Common myeloid progenitor, CD34-positive (primary cell): Measurements from ENCODE around the gene TMIGD3.
A peak's percentile ranks its signal among the peaks of the same experiment; 100 is the strongest.

Experiments
- CTCF ChIA-PET: fragments of 350-600 bp; sonication (Branson Sonifier 250); formaldehyde crosslinking; loops from one replicate; lab custom pipeline; 2021; ENCODE audit warnings: antibody characterized with exemption; lab: Charles Lee
- POLR2A ChIA-PET: fragments of 350-600 bp; sonication (Branson Sonifier 250); formaldehyde crosslinking; loops from one replicate; lab custom pipeline; 2021; ENCODE audit warnings: antibody characterized with exemption; lab: Charles Lee
- DNase-seq, 3 donors: peaks; one replicate each; pipeline versions ENCODE4 v3.0.0 to v3.0.0-alpha.2; 2013
- H3K27ac ChIP-seq, 2 experiments: 1 replicate in 1 of 2; 2 replicates in 1 of 2; pipeline ENCODE4 v1.7.0; 2013; ENCODE audit warnings: inconsistent platforms in 2 of 2, low read length in 2 of 2, mild to moderate bottlenecking in 2 of 2, low read depth in 1 of 2, moderate library complexity in 1 of 2; ENCODE audit not compliant: severe bottlenecking in 2 of 2, insufficient read depth in 1 of 2, poor library complexity in 1 of 2
- H3K27me3 ChIP-seq, 5 experiments: replicated peaks in 2 of 5; 1 replicate in 3 of 5; 2 replicates in 2 of 5; pipeline versions ENCODE4 v1.6.1 to v1.7.0; 2013; ENCODE audit warnings: low read length in 4 of 5, mild to moderate bottlenecking in 2 of 5, moderate library complexity in 2 of 5, inconsistent platforms in 1 of 5; ENCODE audit not compliant: insufficient read depth in 5 of 5, control insufficient read depth in 4 of 5
- H3K36me3 ChIP-seq, 4 experiments: 1 replicate in 2 of 4; 2 replicates in 2 of 4; pipeline versions ENCODE4 v1.6.1 to v1.7.0; 2013; ENCODE audit warnings: low read length in 3 of 4, control low read depth in 1 of 4, mild to moderate bottlenecking in 1 of 4; ENCODE audit not compliant: control insufficient read depth in 4 of 4, insufficient read depth in 4 of 4
- H3K4me1 ChIP-seq, 4 experiments: 1 replicate in 3 of 4; 2 replicates in 1 of 4; pipeline versions ENCODE4 v1.6.1 to v1.7.1; 2013; ENCODE audit warnings: low read length in 3 of 4, mild to moderate bottlenecking in 3 of 4, control low read depth in 1 of 4, inconsistent platforms in 1 of 4, moderate library complexity in 1 of 4; ENCODE audit not compliant: control insufficient read depth in 4 of 4, insufficient read depth in 4 of 4; ENCODE audit errors: control extremely low read depth in 1 of 4
- H3K4me3 ChIP-seq, 7 experiments: 1 replicate in 4 of 7; 2 replicates in 3 of 7; pipeline versions ENCODE4 v1.5.1 to v1.7.0; 2013; ENCODE audit warnings: mild to moderate bottlenecking in 7 of 7, low read length in 6 of 7, moderate library complexity in 6 of 7, inconsistent platforms in 2 of 7, low read depth in 2 of 7, control low read depth in 1 of 7; ENCODE audit not compliant: insufficient read depth in 4 of 7, control insufficient read depth in 1 of 7; ENCODE audit errors: extremely low read depth in 1 of 7
- H3K9me3 ChIP-seq, 5 experiments: 1 replicate in 4 of 5; 2 replicates in 1 of 5; pipeline versions ENCODE4 v1.6.1 to v1.7.1; 2013; ENCODE audit warnings: low read length in 4 of 5, mild to moderate bottlenecking in 2 of 5, inconsistent platforms in 1 of 5, low read depth in 1 of 5, moderate library complexity in 1 of 5; ENCODE audit not compliant: control insufficient read depth in 4 of 5, insufficient read depth in 2 of 5; ENCODE audit errors: control extremely low read depth in 1 of 5
- WGBS: methylation state at CpG from one replicate; pipeline ENCODE4 v1.1.5; 2013; ENCODE audit not compliant: insufficient coverage; 5-methylcytosine and 5-hydroxymethylcytosine counted together

The TMIGD3 gene

GRCh38 chr1:111499026-111499785 lies 4.2 kb downstream of the TMIGD3 start:
- CTCF ChIA-PET: interaction anchor here (0.6 to 7.9 kb wide), 8 partner anchors 8 to 255 kb away, joined by 3 to 79 read pairs (median 6); no protein-coding TSS in a partner anchor
- H3K27ac ChIP-seq: no peak overlapping the region
- H3K4me3 ChIP-seq: no peak overlapping the region
- H3K4me1 ChIP-seq: peaks cover 10 to 42% (median 27%) of the 10 kb centered on the region in 4 experiments
- POLR2A ChIA-PET: interaction anchor here (0.6 to 1.2 kb wide), 2 partner anchors 9 to 1176 kb away, joined by 3 read pairs; no protein-coding TSS in a partner anchor
- no peak for DNase-seq
- WGBS: 89% methylated on average over 1 of the region's 5 CpGs
- H3K27me3 ChIP-seq: no peaks in the 10 kb centered on the region
- no peaks in the 10 kb centered on the region for H3K36me3 ChIP-seq
- H3K9me3 ChIP-seq: peaks cover 0 to 6% (median 0%) of the 10 kb centered on the region in 5 experiments

- Histone ChIP-seq H3K27me3 (no peaks in the 10 kb centered on the region), H3K9me3 (peaks cover 0 to 6% (median 0%) of the 10 kb centered on the region in 5 experiments), H3K36me3 (no peaks in the 10 kb centered on the region), H3K4me1 (peaks cover 3 to 26% (median 11%) of the 10 kb centered on the region in 4 experiments), H3K4me3 (no peak overlapping the region), H3K27ac (no peak overlapping the region)
- WGBS: 67% methylated on average over 5 of the region's 5 CpGs
- ChIA-PET POLR2A (interaction anchor here (0.8 to 1.2 kb wide), 2 partner anchors 11 to 16 kb away, joined by 3 to 4 read pairs; no protein-coding TSS in a partner anchor), CTCF (interaction anchor here (0.8 to 7.9 kb wide), 7 partner anchors 8 to 272 kb away, joined by 3 to 79 read pairs (median 6); no protein-coding TSS in a partner anchor)
- peak in 2 of 3 donors; percentile 49 to 61 for DNase-seq
These were observed 5.8 kb downstream of the TMIGD3 start for GRCh38 chr1:111497592-111497991.

- peaks cover 3 to 21% (median 11%) of the 10 kb centered on the region in 4 experiments for H3K4me1 ChIP-seq
- no peak overlapping the region for H3K4me3 ChIP-seq
- 96% methylated on average over 4 of the region's 4 CpGs for WGBS
- ChIA-PET CTCF (interaction anchor here (1.7 to 7.9 kb wide), 4 partner anchors 10 to 273 kb away, joined by 4 to 79 read pairs (median 25); no protein-coding TSS in a partner anchor), POLR2A (interaction anchor here (0.5 kb wide), 1 partner anchor 119 kb away, joined by 3 read pairs; no protein-coding TSS in a partner anchor)
- H3K9me3 ChIP-seq: peaks cover 0 to 6% (median 0%) of the 10 kb centered on the region in 5 experiments
- H3K27me3 ChIP-seq: no peaks in the 10 kb centered on the region
- peak in 1 of 3 donors; percentile 51 for DNase-seq
- no peaks in the 10 kb centered on the region for H3K36me3 ChIP-seq
- no peak overlapping the region for H3K27ac ChIP-seq
These were observed 7.0 kb downstream of the TMIGD3 start for GRCh38 chr1:111496398-111496797.

- CTCF ChIA-PET: interaction anchor here (2.3 to 3.7 kb wide), 4 partner anchors 8 to 16 kb away, joined by 10 to 28 read pairs (median 18); no protein-coding TSS in a partner anchor
- no peak overlapping the region for H3K27ac ChIP-seq
These were observed 12.4 kb downstream of the TMIGD3 start for GRCh38 chr1:111491070-111491469.

GRCh38 chr1:111490220-111490619 lies 13.2 kb downstream of the TMIGD3 start:
- WGBS: 100% methylated on average over 4 of the region's 4 CpGs
- Histone ChIP-seq H3K9me3 (no peaks in the 10 kb centered on the region), H3K27ac (no peak overlapping the region), H3K4me1 (peaks cover 0 to 26% (median 8%) of the 10 kb centered on the region in 4 experiments), H3K4me3 (no peak overlapping the region), H3K36me3 (no peaks in the 10 kb centered on the region), H3K27me3 (no peaks in the 10 kb centered on the region)
- no peak for DNase-seq
- CTCF ChIA-PET: interaction anchor here (0.8 to 3.7 kb wide), 7 partner anchors 9 to 187 kb away, joined by 3 to 28 read pairs (median 10); partner anchors contain the start of genes ADORA3 and TMIGD3
- POLR2A ChIA-PET: interaction anchor here (0.8 kb wide), 2 partner anchors 17 to 19 kb away, joined by 3 read pairs; no protein-coding TSS in a partner anchor

More at GRCh38 chr1:111491070-111491469, 12.4 kb downstream of the TMIGD3 start:
- no peak overlapping the region for H3K4me3 ChIP-seq
- H3K4me1 ChIP-seq: peaks cover 0 to 26% (median 8%) of the 10 kb centered on the region in 4 experiments
- DNase-seq: no peak
- H3K27me3 ChIP-seq: no peaks in the 10 kb centered on the region
- 84% methylated on average over 7 of the region's 7 CpGs for WGBS
- POLR2A ChIA-PET: no interaction called here
- H3K9me3 ChIP-seq: peaks cover 0 to under 1% (median 0%) of the 10 kb centered on the region in 5 experiments
- H3K36me3 ChIP-seq: no peaks in the 10 kb centered on the region

GRCh38 chr1:111489604-111490003 lies 13.8 kb downstream of the TMIGD3 start:
- H3K4me3 ChIP-seq: no peak overlapping the region
- H3K9me3 ChIP-seq: no peaks in the 10 kb centered on the region
- peaks cover 0 to 26% (median 8%) of the 10 kb centered on the region in 4 experiments for H3K4me1 ChIP-seq
- no peak overlapping the region for H3K27ac ChIP-seq
- no peaks in the 10 kb centered on the region for H3K27me3 ChIP-seq
- ChIA-PET POLR2A (interaction anchor here (0.8 kb wide), 1 partner anchor 18 kb away, joined by 3 read pairs; no protein-coding TSS in a partner anchor), CTCF (interaction anchor here (0.8 to 3.7 kb wide), 7 partner anchors 8 to 188 kb away, joined by 3 to 28 read pairs (median 10); partner anchors contain the start of genes ADORA3 and TMIGD3)
- 18% methylated on average over 2 of the region's 4 CpGs for WGBS
- no peak for DNase-seq
- no peaks in the 10 kb centered on the region for H3K36me3 ChIP-seq
